Fibroblast of the aortic adventitia (primary cell): ENCODE results near the gene CATSPERZ. TPM values are rescaled to one million over a fixed set of nuclear protein-coding genes. Genes with fewer than 3 reads are reported as not detected.

Source experiments
- DNase-seq: peaks from one replicate; pipeline ENCODE4 v3.0.0-alpha.2; 2010; ENCODE audit warnings: low read depth
- H3K4me3 ChIP-seq: 2 replicates; pipeline ENCODE4 v1.5.1; 2011; ENCODE audit warnings: low read depth, mild to moderate bottlenecking, control low read depth, low read length, moderate library complexity
- total RNA-seq: library from RNA; depleted of rRNA; stranded (reverse); fragments of >200 nt; gene quantifications from 2 replicates; pipeline ENCODE4 v1.2.3, GENCODE V29; 2012; ENCODE audit warnings: low replicate concordance
- TF ChIP-seq, protein P1 (sequence below): IDR thresholded peaks from 2 replicates; pipeline ENCODE4 v1.5.1; 2011; ENCODE audit warnings: mild to moderate bottlenecking, low read length, control low read depth, inconsistent platforms; ENCODE audit not compliant: insufficient read depth

The CATSPERZ gene
- total RNA-seq, 1 donor: not detected

DNA sequence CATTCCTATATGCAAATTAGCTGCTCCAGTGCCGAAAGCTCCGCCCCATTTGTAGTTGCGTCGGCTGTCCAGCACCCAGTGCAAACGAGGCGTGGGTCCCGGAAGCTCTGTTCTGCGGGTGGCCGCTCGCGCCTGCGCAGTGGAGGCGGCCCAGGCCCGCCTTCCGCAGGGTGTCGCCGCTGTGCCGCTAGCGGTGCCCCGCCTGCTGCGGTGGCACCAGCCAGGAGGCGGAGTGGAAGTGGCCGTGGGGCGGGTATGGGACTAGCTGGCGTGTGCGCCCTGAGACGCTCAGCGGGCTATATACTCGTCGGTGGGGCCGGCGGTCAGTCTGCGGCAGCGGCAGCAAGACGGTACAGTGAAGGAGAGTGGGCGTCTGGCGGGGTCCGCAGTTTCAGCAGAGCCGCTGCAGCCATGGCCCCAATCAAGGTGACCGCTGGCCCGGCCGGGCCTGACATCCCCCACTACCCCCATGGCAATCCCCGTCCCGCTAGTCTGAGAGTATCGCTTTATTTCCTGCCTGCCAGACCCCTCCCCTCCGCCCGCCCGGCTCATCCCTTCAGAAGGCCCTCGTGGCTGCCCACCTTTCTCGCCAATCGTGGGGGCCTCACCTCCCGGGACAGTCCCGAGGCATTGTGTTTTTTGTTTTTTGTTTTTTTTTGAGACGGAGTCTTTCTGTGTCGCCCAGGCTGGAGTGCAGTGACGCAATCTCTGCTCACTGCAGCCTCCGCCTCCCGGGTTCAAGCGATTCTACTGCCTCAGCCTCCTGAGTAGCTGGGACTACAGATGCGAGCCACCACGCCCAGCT lies 18.0 kb downstream of the CATSPERZ start, which contains the start of gene PRDX5:
PRDX5 (plus strand) TSS at position 161 of the 805 bp plus-strand sequence; CDS start at position 256, 95 bp downstream.
- DNase-seq: peak; percentile 97
- TF ChIP-seq, protein P1, sequence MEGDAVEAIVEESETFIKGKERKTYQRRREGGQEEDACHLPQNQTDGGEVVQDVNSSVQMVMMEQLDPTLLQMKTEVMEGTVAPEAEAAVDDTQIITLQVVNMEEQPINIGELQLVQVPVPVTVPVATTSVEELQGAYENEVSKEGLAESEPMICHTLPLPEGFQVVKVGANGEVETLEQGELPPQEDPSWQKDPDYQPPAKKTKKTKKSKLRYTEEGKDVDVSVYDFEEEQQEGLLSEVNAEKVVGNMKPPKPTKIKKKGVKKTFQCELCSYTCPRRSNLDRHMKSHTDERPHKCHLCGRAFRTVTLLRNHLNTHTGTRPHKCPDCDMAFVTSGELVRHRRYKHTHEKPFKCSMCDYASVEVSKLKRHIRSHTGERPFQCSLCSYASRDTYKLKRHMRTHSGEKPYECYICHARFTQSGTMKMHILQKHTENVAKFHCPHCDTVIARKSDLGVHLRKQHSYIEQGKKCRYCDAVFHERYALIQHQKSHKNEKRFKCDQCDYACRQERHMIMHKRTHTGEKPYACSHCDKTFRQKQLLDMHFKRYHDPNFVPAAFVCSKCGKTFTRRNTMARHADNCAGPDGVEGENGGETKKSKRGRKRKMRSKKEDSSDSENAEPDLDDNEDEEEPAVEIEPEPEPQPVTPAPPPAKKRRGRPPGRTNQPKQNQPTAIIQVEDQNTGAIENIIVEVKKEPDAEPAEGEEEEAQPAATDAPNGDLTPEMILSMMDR: peak; percentile 9
- peak within 1 kb of the TSS; percentile 95 for H3K4me3 ChIP-seq

DNA sequence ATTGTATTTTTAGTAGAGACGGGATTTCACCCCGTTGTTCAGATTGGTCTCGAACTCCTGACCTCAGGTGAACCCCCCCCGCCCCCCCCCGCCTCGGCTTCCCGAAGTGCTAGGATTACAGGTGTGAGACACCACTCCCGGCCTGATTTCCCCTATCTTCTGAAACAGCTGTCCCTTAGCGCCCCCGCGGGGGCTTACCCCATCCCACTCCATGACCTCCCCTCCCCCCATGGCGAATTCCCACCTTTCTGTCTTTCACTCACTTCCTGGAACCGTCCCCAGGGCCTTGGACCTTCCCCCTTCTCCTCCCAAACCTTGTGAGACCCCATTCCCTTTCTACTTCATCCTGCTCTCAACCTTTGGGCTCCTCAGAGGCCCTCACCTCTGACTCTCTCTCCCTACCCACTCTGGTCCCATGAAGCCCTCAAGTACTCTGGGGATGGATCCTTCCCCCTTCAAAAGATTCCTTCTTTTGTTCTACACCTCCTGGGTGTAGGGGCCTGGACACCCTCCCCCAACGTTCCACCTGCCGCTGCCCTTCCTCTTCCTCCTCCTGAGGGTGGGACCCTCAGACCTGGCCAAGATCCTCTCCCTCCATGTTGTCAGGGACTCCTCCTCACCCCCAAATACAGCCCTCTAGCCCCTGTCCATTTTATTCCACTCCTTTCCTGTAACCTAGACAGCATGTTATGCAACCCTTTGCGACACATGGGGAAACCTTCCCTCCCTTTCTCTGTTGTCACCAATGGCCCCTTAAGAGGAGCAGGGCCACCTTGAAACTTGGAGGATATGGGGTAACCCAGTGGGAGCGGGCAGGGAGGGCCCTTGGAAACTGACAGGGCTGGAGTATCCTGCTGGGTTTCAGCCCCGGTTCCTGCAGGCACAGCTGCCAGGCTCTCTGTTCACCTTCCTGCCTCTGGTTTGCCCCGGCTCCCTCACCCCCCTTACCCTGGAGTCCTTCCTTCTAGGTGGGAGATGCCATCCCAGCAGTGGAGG lies 18.9 kb downstream of the CATSPERZ start:
- TF ChIP-seq, protein P1: no peak
- DNase-seq: no peak
- H3K4me3 ChIP-seq: peak overlapping the region; percentile 95

DNA sequence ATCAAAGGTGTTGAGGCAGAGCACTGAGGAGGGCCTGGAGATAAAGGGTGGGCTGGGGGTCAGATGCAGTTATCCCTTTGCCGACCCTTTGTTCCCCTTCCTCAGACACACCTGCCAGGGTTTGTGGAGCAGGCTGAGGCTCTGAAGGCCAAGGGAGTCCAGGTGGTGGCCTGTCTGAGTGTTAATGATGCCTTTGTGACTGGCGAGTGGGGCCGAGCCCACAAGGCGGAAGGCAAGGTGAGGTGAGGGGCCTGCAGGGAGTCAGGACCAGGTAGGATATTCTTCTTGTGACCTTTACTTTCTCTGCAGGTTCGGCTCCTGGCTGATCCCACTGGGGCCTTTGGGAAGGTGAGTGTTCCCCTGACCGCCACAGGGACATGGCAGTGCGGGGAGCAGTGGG lies 20.4 kb downstream of the CATSPERZ start:
- TF ChIP-seq, protein P1: no peak
- no peak for DNase-seq
- no peak overlapping the region for H3K4me3 ChIP-seq

DNA sequence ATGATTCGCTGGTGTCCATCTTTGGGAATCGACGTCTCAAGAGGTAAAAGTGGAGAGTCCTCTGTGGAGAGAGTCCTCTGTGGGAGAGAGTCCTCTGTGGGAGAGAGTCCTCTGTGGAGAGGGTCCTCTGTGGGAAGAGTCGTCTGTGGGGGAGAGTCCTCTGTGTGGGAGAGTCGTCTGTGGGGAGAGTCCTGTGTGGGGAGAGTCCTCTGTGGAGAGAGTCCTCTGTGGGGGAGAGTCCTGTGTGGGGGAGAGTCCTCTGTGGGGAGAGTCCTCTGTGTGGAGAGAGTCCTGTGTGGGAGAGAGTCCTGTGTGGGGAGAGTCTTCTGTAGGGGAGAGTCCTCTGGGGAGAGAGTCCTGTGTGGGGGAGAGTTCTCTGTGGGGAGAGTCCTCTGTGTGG lies 20.9 kb downstream of the CATSPERZ start:
- DNase-seq: no peak
- no peak overlapping the region for H3K4me3 ChIP-seq
- TF ChIP-seq, protein P1: no peak

DNA sequence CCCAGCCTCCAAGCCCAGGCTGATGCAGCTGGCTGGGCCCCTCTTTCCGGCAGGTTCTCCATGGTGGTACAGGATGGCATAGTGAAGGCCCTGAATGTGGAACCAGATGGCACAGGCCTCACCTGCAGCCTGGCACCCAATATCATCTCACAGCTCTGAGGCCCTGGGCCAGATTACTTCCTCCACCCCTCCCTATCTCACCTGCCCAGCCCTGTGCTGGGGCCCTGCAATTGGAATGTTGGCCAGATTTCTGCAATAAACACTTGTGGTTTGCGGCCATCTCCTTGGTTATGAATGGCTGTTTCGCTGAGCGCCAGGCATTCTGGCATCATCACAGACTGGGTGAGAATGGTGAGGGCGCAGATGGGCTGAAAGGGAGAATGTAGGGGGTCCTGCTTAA lies 21.4 kb downstream of the CATSPERZ start:
- TF ChIP-seq, protein P1: no peak
- no peak overlapping the region for H3K4me3 ChIP-seq
- DNase-seq: no peak

DNA sequence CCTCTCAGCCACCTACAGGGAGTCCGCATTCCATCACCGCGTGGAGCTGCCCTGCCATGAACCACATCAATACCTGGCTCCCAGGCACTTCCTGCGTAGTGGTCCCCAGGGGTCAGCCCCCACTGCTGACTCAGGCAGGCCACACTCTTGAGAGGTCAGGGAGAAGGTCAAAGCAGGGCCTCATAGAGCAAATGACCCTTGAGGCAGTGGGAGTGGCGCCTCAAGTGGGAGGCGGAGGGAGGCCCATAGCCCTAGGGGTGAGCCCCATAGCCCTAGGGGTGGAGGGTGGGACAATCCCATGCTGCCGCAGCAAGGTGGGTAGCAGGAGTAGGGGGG lies 22.7 kb downstream of the CATSPERZ start:
- TF ChIP-seq, protein P1: no peak
- H3K4me3 ChIP-seq: no peak overlapping the region
- DNase-seq: no peak
